ENCODE results near the gene BTRC. TPM values are rescaled to one million over a fixed set of nuclear protein-coding genes. Genes with fewer than 3 reads are reported as not detected.
"Not testable (repeated sequence)": the region's sequence is repeated elsewhere in the genome, so short reads cannot be mapped to it uniquely, and the experiment has no call there.

The BTRC gene
- total RNA-seq, 2 experiments from 2014 or later, result 14.4 to 15.5 TPM

DNA sequence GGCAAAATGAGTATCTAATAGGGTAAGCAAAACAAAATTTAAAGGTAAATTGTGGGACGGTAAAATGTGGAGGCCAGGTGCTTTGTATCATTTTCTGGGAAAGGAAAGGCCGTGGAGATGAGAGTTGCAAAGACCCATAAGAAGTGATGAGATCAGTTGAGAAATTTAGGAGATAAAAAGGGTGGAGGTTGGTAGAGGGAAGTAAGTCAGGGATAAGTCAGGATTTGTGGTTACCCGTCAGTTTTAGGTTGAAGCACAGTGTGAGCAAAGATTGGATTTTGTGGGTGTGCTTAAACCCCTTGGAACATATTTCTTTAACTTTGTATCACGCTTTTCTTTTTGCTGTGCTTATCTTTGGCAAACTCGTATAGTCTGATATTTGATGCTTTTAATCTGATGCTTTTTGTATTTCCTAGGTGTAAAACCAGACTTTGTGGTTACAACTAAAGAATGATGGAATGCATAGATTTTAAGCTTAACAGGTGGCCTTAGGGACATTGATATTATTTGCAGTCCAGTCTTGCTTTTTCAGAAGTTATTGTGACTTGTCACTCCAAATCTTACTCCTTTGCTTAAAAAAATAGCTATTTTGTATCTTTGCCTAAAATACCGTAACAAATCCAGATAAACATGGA is 1.2 kb downstream of the BTRC start:
- ChIA-PET CTCF (no interaction called here), POLR2A (interaction anchor here (1.1 to 1.4 kb wide), 2 partner anchors 10 to 442 kb away, joined by 3 to 6 read pairs; no protein-coding TSS in a partner anchor)
- Mint-ChIP-seq H3K9me3 (no peaks in the 10 kb centered on the region), H3K27ac (no peak overlapping the region), H3K27me3 (peaks cover 12% of the 10 kb centered on the region), H3K4me1 (peaks cover 26% of the 10 kb centered on the region), H3K36me3 (ENCODE audit: low read depth) (peaks cover 14% of the 10 kb centered on the region), H3K4me3 (peak overlapping the region; percentile 99)
- DNase-seq, result no peak

DNA sequence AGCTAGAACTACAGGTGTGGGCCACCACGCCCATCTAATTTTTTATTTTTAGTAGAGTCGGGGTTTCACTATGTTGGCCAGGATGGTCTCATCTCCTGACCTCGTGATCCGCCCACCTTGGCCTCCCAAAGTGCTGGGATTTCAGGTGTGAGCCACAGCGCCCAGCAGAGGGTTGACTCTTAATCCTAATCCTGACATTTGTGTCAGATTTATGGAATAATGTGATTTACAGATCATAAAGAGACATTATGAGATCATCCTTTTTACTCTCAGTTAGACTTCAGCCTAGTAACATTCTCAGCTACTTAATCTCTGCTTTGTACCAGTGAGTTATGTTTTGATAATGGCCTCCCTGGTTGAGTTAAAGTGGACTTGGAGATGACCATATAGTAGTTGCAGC is 2.2 kb downstream of the BTRC start:
- no peaks in the 10 kb centered on the region for H3K9me3 Mint-ChIP-seq
- peaks cover 26% of the 10 kb centered on the region for H3K4me1 Mint-ChIP-seq
- no peak for DNase-seq
- H3K27ac Mint-ChIP-seq, result no peak overlapping the region
- H3K27me3 Mint-ChIP-seq, result peaks cover 6% of the 10 kb centered on the region
- ChIA-PET POLR2A (no interaction called here), CTCF (no interaction called here)
- H3K36me3 Mint-ChIP-seq (ENCODE audit: low read depth), result peaks cover 14% of the 10 kb centered on the region
- H3K4me3 Mint-ChIP-seq, result no peak overlapping the region

DNA sequence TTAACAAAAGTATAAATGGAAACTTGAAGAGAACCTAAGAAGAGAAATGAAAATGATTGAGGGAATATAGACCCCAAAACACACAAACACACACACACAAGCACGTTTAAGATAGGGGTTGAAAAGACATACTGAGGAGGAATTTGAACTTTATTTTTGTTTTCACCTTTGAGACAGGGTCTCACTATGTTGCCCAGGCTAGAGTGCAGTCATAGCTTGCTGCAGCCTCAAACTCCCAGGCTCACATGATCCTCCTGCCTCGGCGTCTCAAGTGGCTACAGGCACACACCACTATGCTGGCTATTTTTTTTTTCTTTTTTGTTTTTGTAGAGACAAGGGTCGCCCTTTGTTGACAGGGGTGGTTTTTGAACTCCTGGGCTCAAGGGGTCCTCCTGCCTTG is 4.0 kb downstream of the BTRC start:
- Mint-ChIP-seq H3K27ac (no peak overlapping the region), H3K36me3 (ENCODE audit: low read depth) (peaks cover 14% of the 10 kb centered on the region), H3K27me3 (peaks cover 2% of the 10 kb centered on the region), H3K4me3 (no peak overlapping the region), H3K4me1 (peaks cover 26% of the 10 kb centered on the region), H3K9me3 (no peaks in the 10 kb centered on the region)
- ChIA-PET CTCF (no interaction called here), POLR2A (no interaction called here)
- DNase-seq, result no peak

DNA sequence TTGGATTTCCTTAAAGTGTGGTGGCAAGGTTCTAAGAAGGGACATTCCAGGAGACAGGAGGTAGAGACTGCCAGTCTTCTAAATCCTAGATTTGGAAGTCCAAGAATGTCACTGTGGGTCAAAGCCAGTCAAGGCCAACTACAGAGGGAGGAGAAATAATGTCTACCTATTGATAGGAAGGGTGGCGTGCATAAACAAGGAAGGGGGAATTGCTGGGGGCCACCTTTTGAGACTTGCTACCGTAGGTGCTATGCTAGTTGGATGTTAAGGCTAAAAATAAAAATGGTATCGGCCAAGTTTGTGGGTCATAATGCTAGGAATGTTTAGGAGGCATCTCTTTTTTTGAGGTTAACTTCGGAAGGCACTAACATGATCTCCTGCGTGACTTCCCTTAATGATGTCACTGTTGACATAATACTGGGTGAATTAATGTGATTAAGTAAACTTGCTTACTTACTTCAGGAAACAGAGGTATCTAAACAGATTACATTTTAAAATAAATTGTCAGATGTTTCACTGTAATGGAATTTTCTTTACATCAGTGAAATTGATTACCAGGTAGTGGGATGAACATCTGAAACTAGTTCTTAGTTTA is 4.8 kb downstream of the BTRC start:
- H3K36me3 Mint-ChIP-seq (ENCODE audit: low read depth), result peaks cover 9% of the 10 kb centered on the region
- CTCF ChIA-PET, result no interaction called here
- peaks cover under 1% of the 10 kb centered on the region for H3K27me3 Mint-ChIP-seq
- no peak overlapping the region for H3K27ac Mint-ChIP-seq
- no peaks in the 10 kb centered on the region for H3K9me3 Mint-ChIP-seq
- POLR2A ChIA-PET, result no interaction called here
- peaks cover 19% of the 10 kb centered on the region for H3K4me1 Mint-ChIP-seq
- no peak overlapping the region for H3K4me3 Mint-ChIP-seq
- DNase-seq, result no peak

DNA sequence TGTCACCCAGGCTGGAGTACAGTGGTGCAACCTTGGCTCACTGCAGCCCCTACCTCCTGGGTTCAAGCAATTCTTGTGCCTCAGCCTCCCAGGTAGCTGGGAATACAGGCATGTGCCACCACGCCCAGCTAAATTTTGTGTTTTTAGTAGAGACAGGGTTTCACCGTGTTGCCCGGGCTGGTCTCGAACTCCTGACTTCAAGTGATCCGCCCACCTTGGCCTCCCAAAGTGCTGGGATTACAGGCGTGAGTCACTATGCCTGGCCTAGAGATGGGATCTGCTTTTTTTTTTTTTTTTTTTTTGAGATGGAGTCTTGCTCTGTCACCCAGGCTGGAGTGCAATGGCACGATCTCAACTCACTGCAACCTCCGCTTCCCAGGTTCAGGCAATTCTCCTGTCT is 6.1 kb downstream of the BTRC start:
- H3K27ac Mint-ChIP-seq; H3K4me1 Mint-ChIP-seq; H3K4me3 Mint-ChIP-seq; H3K27me3 Mint-ChIP-seq; H3K9me3 Mint-ChIP-seq; POLR2A ChIA-PET; CTCF ChIA-PET; H3K36me3 Mint-ChIP-seq (ENCODE audit: low read depth); DNase-seq: not testable (repeated sequence)

DNA sequence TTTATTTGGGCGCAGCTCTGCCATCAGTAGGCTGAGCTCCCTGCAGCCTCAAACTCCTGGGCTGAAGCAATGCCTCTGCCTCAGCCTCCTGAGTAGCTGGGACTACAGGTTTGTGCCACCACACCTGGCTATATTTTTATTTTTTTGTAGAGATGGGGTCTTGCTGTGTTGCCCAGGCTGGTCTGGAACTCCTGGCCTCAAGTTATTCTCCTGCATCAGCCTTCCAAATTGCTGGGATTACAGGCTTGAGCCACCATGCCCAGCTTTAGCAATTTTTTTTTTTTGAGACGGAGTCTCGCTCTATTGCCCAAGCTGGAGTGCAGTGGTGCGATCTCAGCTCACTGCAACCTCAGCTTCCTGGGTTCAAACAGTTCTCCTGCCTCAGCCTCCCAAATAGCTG is 6.9 kb downstream of the BTRC start:
- H3K27me3 Mint-ChIP-seq; DNase-seq; H3K4me3 Mint-ChIP-seq; H3K27ac Mint-ChIP-seq; H3K36me3 Mint-ChIP-seq (ENCODE audit: low read depth); H3K9me3 Mint-ChIP-seq; POLR2A ChIA-PET; H3K4me1 Mint-ChIP-seq; CTCF ChIA-PET: not testable (repeated sequence)

DNA sequence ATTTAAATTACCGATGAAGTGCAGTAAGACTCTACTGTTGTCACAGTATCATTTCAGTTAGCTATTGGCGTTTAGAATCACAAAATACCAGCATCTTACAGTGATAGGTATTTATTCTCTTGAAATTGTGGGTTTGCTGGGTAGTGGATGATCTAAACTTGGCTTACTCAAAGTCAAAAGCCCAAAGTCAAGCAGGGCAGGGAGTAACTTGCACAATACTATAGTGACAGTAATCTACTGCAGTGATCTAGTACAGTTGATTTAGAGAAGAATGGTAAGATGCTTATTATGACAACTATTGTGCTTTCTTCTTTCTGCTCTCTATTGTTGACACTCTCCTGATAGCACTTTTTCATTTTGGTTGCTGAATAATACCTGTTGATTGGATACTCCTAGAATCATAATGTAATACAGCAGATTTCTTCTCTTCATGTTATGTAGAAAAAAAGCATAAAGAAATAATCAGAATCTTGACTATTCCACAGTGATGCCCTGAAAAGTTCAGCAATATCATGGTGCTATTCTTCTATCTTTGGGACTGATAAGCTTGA is 10.0 kb downstream of the BTRC start:
- Mint-ChIP-seq H3K36me3 (ENCODE audit: low read depth) (no peaks in the 10 kb centered on the region), H3K27me3 (no peaks in the 10 kb centered on the region), H3K27ac (no peak overlapping the region), H3K4me1 (peaks cover 11% of the 10 kb centered on the region), H3K4me3 (no peak overlapping the region), H3K9me3 (no peaks in the 10 kb centered on the region)
- ChIA-PET POLR2A (interaction anchor here (2.3 kb wide), 1 partner anchor 9 kb away, joined by 6 read pairs; the partner anchor contains the start of gene BTRC), CTCF (no interaction called here)
- DNase-seq, result no peak

DNA sequence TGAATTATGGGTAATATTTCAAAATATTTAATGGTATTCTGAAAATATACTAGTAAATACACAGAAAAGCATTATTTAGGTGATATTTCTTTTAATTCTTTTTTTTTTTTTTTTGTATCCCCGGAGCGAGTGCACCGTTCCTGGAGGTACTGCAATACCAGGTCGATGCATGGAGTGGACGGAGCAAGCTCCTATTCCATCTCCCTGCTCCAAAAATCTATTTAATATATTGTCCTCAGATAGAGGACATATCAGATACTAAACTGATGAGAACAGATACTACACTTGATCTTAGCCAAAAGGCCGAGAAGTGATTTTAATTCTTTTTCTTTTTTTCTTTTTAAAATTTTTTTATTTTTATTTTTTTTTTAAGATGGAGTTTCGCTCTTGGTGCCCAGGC is 10.8 kb downstream of the BTRC start:
- Mint-ChIP-seq H3K9me3 (no peaks in the 10 kb centered on the region), H3K4me1 (peaks cover 11% of the 10 kb centered on the region), H3K27ac (no peak overlapping the region), H3K27me3 (no peaks in the 10 kb centered on the region), H3K36me3 (ENCODE audit: low read depth) (peaks cover under 1% of the 10 kb centered on the region), H3K4me3 (no peak overlapping the region)
- no peak for DNase-seq
- ChIA-PET CTCF (interaction anchor here (0.7 to 1.0 kb wide), 2 partner anchors 102 to 238 kb away, joined by 3 to 4 read pairs; no protein-coding TSS in a partner anchor), POLR2A (interaction anchor here (2.3 kb wide), 1 partner anchor 10 kb away, joined by 6 read pairs; the partner anchor contains the start of gene BTRC)

DNA sequence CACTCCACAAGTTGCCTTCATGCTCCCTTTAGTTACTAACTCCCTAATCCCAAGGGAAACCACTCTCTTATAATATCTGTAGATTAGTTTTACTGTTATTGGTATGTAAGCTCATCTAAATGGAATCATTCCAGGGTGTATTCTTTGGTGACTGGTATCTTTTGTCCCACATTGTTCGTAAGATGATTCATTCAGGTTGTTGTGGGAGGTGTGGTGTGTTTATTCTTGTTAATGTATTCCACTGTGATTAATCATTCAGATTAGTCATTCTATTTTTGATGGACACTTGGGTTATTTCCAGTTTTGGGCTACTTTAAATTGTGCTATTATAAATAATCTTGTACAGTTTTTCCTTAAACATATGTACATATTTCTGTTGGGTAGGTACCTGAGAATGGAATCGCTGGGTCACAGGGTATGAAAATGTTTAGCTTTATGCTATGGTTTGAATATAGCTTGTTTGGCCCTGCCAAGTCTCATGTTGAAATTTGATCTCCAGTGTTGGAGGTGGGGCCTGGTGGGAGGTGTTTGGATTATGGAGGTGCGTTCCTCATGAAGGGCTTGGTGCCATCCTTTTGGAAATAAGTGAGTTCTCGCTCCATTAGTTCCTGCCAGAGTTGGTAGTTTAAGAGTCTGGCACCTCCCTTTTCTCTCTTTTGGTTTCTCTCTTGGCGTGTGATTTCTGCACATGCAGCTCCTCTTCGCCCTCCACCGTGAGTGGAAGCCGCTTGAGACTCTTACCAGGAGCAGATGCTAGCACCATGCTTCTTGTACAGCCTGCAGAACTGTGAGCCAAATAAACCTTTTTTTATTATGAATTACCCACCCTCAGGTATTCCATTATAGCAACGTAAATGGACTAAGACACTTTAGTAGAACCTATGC is 13.8 kb downstream of the BTRC start:
- H3K4me3 Mint-ChIP-seq, result no peak overlapping the region
- CTCF ChIA-PET, result no interaction called here
- peaks cover 11% of the 10 kb centered on the region for H3K4me1 Mint-ChIP-seq
- POLR2A ChIA-PET, result interaction anchor here (1.0 kb wide), 1 partner anchor 13 kb away, joined by 3 read pairs; the partner anchor contains the start of gene BTRC
- H3K36me3 Mint-ChIP-seq (ENCODE audit: low read depth), result peaks cover 11% of the 10 kb centered on the region
- H3K9me3 Mint-ChIP-seq, result no peaks in the 10 kb centered on the region
- no peaks in the 10 kb centered on the region for H3K27me3 Mint-ChIP-seq
- no peak overlapping the region for H3K27ac Mint-ChIP-seq
- DNase-seq, result no peak

DNA sequence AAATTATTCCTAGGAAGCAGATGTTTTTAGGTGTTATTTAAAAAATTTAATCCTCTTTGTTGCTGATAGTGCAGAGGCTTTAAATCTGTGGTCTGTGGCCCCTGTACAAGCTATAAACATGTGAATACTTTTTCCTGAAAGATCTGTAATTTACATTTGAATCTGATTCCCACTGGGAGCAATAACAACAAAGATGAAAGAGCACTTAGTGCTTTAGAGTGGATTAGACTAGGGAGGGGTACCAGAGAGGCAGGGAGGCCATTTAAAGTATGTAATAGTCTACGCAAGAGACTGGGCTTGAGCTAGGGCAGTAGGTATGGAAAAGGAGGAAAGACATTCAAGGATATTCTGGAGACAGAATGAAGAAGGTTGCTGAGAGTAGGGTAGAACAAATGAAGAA is 19.1 kb downstream of the BTRC start:
- Mint-ChIP-seq H3K4me1 (peaks cover 8% of the 10 kb centered on the region), H3K9me3 (peaks cover 3% of the 10 kb centered on the region), H3K36me3 (ENCODE audit: low read depth) (peaks cover 22% of the 10 kb centered on the region), H3K27ac (no peak overlapping the region), H3K4me3 (no peak overlapping the region), H3K27me3 (no peaks in the 10 kb centered on the region)
- no peak for DNase-seq
- CTCF ChIA-PET, result no interaction called here
- POLR2A ChIA-PET, result no interaction called here

DNA sequence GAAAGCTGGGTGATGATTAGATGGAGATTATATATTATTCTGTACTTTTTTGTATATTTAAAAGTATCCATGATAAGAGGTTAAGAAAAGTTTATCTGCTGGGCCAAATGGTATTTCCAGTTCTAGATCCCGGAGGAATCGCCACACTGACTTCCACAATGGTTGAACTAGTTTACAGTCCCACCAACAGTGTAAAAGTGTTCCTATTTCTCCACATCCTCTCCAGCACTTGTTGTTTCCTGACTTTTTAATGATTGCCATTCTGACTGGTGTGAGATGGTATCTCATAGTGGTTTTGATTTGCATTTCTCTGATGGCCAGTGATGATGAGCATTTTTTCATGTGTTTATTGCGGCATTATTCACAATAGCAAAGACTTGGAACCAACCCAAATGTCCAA is 20.0 kb downstream of the BTRC start:
- DNase-seq, H3K27me3 Mint-ChIP-seq, CTCF ChIA-PET, H3K4me3 Mint-ChIP-seq, H3K27ac Mint-ChIP-seq, H3K4me1 Mint-ChIP-seq, H3K9me3 Mint-ChIP-seq: not testable (repeated sequence)
- H3K36me3 Mint-ChIP-seq (ENCODE audit: low read depth), result peaks cover 22% of the 10 kb centered on the region
- POLR2A ChIA-PET, result interaction anchor here (0.6 kb wide), 1 partner anchor 553 kb away, joined by 3 read pairs; no protein-coding TSS in a partner anchor

DNA sequence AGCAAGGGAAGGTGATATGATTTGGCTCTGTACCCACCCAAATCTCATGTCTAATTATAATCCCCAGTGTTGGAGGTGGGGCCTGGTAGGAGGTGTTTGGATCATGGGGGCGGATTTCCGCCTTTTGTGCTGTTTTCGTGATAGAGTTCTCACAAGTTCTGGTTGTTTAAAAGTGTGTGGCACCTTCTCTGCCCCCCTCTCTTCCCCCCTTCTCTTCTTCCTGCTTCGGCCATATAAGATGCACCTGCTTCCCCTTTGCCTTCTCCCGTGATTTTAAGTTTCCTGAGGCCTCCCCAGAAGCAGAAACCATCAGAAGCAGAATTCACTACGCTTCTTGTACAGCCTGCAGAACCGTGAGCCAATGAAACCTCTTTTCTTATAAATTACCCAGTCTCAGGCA is 21.1 kb downstream of the BTRC start:
- H3K4me3 Mint-ChIP-seq, result no peak overlapping the region
- no peak for DNase-seq
- H3K36me3 Mint-ChIP-seq (ENCODE audit: low read depth), result peaks cover 18% of the 10 kb centered on the region
- H3K27me3 Mint-ChIP-seq, result no peaks in the 10 kb centered on the region
- peaks cover 8% of the 10 kb centered on the region for H3K4me1 Mint-ChIP-seq
- POLR2A ChIA-PET, result no interaction called here
- no peak overlapping the region for H3K27ac Mint-ChIP-seq
- peaks cover 3% of the 10 kb centered on the region for H3K9me3 Mint-ChIP-seq
- CTCF ChIA-PET, result no interaction called here

DNA sequence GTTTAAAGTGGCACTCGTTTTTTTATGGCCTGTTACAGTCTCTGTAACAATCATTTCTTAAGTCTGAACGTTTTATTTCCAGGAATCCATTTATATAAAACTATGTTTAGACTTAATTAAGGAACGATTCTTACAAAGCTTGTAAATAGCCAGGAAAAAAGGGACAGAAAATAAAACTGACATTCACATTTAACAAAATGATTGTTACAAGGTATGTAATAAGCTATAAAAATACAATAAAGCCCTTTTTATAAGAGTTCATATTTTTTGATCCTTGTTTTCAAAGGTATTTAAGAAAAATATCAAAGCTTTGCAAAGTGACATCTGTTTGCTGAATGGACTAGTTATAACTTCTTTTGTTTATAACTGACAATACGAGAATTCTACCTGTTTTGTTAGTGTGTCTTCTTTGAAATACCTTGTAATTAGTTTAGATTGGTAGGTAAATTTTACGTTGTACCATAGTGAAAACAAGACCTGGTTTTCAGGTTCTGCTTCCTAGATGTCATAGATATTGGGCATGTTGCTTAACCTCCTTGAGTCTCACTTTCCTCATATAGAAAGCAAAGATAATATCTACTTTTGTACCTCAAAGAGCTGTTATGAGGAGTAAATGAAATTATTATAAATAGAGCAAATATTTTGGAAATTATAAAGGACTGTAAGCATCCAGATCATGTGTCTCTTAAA is 25.8 kb downstream of the BTRC start:
- DNase-seq, result no peak

More for the DNA sequence above, 25.8 kb downstream of the BTRC start:
- Mint-ChIP-seq H3K36me3 (ENCODE audit: low read depth) (no peaks in the 10 kb centered on the region), H3K4me3 (no peak overlapping the region), H3K27me3 (no peaks in the 10 kb centered on the region), H3K27ac (no peak overlapping the region), H3K4me1 (peaks cover 12% of the 10 kb centered on the region), H3K9me3 (no peaks in the 10 kb centered on the region)
- POLR2A ChIA-PET, result no interaction called here
- CTCF ChIA-PET, result interaction anchor here (1.0 to 1.5 kb wide), 3 partner anchors 14 to 87 kb away, joined by 3 to 4 read pairs (median 3); no protein-coding TSS in a partner anchor

Measured in activated CD4-positive, alpha-beta memory T cell treated with anti-CD3 and anti-CD28 coated beads, Interleukin-2, amount 10 ng/mL, durations not matched to agents 7 days and 5 days (primary cell).